NCI-H460 (cell line): Measurements from ENCODE around the gene MED17. TPM values are rescaled to one million over a fixed set of nuclear protein-coding genes. Genes with fewer than 3 reads are reported as not detected.

Source experiments
- DNase-seq: peaks from one replicate; pipeline ENCODE4 v3.0.0-alpha.2; 2016; ENCODE audit warnings: low read depth; ENCODE audit errors: extremely low read depth
- total RNA-seq: library from RNA; depleted of rRNA; stranded (reverse); fragments of >200 nt; shearing (Covaris generic); gene quantifications from 2 replicates; pipeline ENCODE4 v1.2.3, GENCODE V29; 2014

The MED17 gene
- total RNA-seq, 1 experiment from 2014 or later: 32.2 TPM

- DNase-seq: no peak
Observed at GRCh38 chr11:93813974-93814373, 29.9 kb downstream of the MED17 start.

GRCh38 chr11:93814966-93815633, 31.0 kb downstream of the MED17 start:
- no peak for DNase-seq

DNA sequence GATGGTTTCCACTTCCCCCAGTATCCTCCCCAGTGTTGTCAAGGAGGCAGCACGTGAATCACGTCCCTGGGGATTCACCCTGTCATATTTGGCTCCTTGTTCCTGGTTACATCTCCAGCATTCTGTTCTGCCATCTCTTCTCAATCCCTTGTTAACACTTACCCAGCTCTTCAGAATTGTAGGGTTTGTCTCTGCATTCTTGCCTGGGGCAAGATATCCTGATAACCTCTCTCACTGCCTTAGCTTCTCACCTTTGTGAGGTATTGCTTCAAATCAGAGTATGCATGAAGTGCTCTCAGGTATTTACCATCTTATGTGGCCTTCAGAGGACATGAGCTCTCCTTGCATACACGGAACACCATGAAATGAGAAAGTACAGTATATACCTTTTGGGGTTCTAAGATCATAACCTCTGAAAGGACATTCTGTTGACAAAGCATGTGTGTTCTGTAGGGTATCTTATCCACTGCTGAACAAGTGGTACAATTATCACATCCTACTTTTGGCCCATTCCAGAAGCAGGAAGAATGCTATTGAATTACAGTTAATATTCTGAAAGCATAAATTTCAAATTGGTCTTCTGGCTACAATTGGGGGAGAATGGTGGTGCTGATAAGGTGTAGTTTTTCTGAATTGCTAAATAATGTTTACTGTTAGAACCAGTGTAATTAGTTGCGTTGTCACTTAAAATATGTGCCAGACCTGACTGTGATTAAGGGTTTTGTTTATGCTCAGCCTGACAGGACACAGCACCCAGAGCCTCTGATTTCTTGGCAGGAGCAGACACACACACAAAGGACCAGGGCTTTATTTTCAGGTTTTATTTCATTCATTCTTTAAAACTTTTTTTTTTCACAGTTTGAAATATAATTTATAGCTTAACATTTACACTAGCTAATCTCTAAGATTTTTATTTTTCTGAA, 33.6 kb downstream of the MED17 start:
- no peak for DNase-seq

- no peak for DNase-seq
Observed at GRCh38 chr11:93819966-93820695, 36.0 kb downstream of the MED17 start.

- no peak for DNase-seq
Observed at GRCh38 chr11:93820847-93821246, 36.8 kb downstream of the MED17 start.

- DNase-seq: no peak
Observed at GRCh38 chr11:93821617-93822016, 37.5 kb downstream of the MED17 start.

- DNase-seq: no peak
Observed at GRCh38 chr11:93822359-93822758, 38.3 kb downstream of the MED17 start.

- no peak for DNase-seq
Observed at GRCh38 chr11:93823210-93823609, 39.1 kb downstream of the MED17 start.

GRCh38 chr11:93827363-93827762, 43.3 kb downstream of the MED17 start:
- DNase-seq: no peak

DNA sequence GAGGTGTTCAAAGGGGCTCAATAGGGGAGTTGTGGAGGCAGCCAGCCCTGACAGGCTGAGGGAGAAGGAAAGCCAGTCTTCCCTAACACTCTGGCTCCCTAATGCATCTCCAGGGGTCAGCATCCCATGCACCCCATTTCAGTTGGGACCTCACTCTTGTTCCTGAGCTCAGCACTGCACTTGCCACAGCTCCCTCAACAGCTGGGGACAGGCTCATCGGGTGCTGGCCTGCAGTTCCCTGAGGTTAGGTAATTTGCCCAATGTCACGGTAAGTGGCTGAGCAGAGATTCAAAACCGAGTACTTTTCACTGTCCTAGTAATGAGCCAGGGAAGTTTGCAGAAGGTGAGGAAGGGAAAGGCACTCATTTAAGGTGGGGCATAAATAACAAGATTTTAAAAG, 45.5 kb downstream of the MED17 start:
- no peak for DNase-seq

GRCh38 chr11:93831343-93832127, 47.5 kb downstream of the MED17 start:
- no peak for DNase-seq

DNA sequence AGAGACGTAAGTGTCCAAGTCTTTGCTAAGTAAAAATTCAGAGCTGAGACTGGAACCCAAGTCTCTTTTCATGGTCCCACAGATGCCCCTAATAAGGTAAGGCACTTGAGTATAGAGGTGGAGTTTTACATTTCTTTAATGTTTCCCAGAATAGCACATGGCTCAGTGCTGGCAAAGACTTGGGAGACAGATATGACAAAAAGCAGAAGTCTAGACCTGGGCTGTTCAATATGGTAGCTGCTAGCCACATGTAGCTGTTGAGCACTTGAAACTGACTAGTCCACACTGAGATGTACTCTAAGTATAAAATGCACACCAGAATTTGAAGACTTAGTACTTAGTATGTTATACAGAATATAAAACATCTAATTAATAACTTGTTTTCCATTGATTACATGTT, 48.7 kb downstream of the MED17 start:
- no peak for DNase-seq

DNA sequence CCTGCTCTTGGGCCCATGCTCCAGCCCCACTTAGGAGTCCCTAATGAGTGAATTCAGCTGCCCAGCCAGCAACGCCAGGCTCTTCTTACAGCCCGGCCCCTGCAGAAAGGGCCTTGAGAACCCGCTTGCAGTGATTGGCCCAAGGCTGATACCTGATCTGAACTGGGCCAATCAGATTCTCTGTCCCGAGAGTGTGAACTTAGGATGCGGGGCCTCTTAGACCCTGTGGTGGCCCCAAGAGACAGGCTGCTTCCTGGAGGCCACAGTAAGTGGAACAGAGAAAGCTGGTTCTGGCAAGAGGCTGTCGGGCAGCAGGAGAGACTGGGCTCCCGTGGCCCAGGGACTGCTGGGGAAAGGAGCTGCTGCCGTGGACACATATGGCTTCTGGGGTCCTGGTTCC, 54.9 kb downstream of the MED17 start:
- no peak for DNase-seq

- DNase-seq: no peak
Observed at GRCh38 chr11:93840180-93840579, 56.1 kb downstream of the MED17 start.

GRCh38 chr11:93840981-93841380, 56.9 kb downstream of the MED17 start:
- no peak for DNase-seq

GRCh38 chr11:93841446-93841845, 57.4 kb downstream of the MED17 start:
- no peak for DNase-seq

GRCh38 chr11:93842034-93842433, 58.0 kb downstream of the MED17 start:
- DNase-seq: no peak

DNA sequence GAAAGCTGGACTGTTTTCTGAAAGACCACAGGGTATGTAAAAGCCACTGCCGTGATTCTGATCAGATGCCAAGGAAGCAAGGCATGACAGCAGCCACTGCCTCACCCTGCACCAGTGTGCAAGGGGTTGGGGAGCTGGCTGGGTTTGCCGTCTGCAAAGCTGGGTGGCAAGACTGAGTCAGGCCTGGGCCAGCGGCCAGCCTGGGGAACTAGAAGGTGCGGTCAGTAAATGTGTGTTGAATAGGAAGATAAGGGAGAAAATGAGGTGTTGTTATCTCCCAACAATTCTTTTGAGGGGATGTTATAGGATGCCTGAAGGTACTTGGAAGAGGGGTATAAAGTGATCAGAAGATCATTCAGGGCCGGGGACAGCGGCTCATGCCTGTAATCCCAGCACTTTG, 58.4 kb downstream of the MED17 start:
- DNase-seq: no peak

- DNase-seq: no peak
Observed at GRCh38 chr11:93843906-93844305, 59.8 kb downstream of the MED17 start.

- no peak for DNase-seq
Observed at GRCh38 chr11:93844568-93844967, 60.5 kb downstream of the MED17 start.
